Gastroesophageal sphincter (tissue), 4 donors: ENCODE data around the gene USP20. TPM values are rescaled to one million over a fixed set of nuclear protein-coding genes. Genes with fewer than 3 reads are reported as not detected.
A peak's percentile ranks its signal among the peaks of the same experiment; 100 is the strongest.

ENCODE experiments used
- ATAC-seq: fragments of 150-250 bp; one replicate; pipeline ENCODE4 v1.9.1; 2016; ENCODE audit warnings: mild to moderate bottlenecking, moderate library complexity
- H3K27ac ChIP-seq, 4 donors: fragments of 200-600 bp; sonication (generic) in 3 of 4; 1 replicate in 3 of 4; 2 replicates in 1 of 4; pipeline ENCODE4 v1.5.1; 2016 to 2019
- H3K27me3 ChIP-seq: fragments of 200-600 bp; sonication (generic); one replicate; pipeline ENCODE4 v1.5.1; 2019
- H3K36me3 ChIP-seq, 2 donors: fragments of 200-600 bp; sonication (generic); one replicate each; pipeline ENCODE4 v1.5.1; 2019; ENCODE audit warnings: control low read depth in 1 of 2
- H3K4me1 ChIP-seq, 3 donors: fragments of 200-600 bp; sonication (generic); 1 replicate in 2 of 3; 2 replicates in 1 of 3; pipeline ENCODE4 v1.5.1; 2016 to 2019; ENCODE audit warnings: control low read depth in 2 of 3
- H3K4me3 ChIP-seq, 2 donors: fragments of 200-600 bp; sonication (generic); one replicate each; pipeline ENCODE4 v1.5.1; 2019; ENCODE audit warnings: mild to moderate bottlenecking in 1 of 2, moderate library complexity in 1 of 2
- H3K9me3 ChIP-seq, 3 donors: fragments of 200-600 bp; sonication (generic); one replicate each; pipeline ENCODE4 v1.5.1; 2017 to 2019; ENCODE audit warnings: control low read depth in 2 of 3
- EP300 ChIP-seq: sonication (generic); formaldehyde crosslinking; IDR thresholded peaks from one replicate; pipeline ENCODE4 v1.6.1; 2017; ENCODE audit warnings: antibody characterized with exemption, mild to moderate bottlenecking
- POLR2A ChIP-seq, 2 donors: fragments of 450-650 bp; IDR thresholded peaks; one replicate each; pipeline ENCODE4 v1.6.1; 2017; ENCODE audit warnings: antibody characterized with exemption in 2 of 2, mild to moderate bottlenecking in 2 of 2, moderate library complexity in 1 of 2
- POLR2AphosphoS5 ChIP-seq: sonication (generic); formaldehyde crosslinking; IDR thresholded peaks from one replicate; pipeline ENCODE4 v1.6.1; 2017; ENCODE audit warnings: antibody characterized with exemption
- WGBS, 2 donors: methylation state at CpG; one replicate each; pipeline ENCODE4 v1.1.5; 2018; ENCODE audit warnings: low coverage in 1 of 2; 5-methylcytosine and 5-hydroxymethylcytosine counted together
- total RNA-seq, 4 donors: library from RNA; depleted of rRNA; stranded (reverse); fragments of >200 nt; gene quantifications; one replicate each; pipeline ENCODE4 v1.1.0, GENCODE V29; 2016
- TF ChIP-seq, protein P1 (sequence below), 4 experiments: fragments of 200-600 bp in 2 of 4; fragments of 450-650 bp in 2 of 4; sonication (generic) in 1 of 4; IDR thresholded peaks; one replicate each; pipeline ENCODE4 v1.5.1; 2017 to 2019; ENCODE audit warnings: antibody characterized with exemption in 4 of 4, mild to moderate bottlenecking in 2 of 4, moderate library complexity in 2 of 4

Gene USP20
- total RNA-seq, 4 donors from 2014 or later: 25.9 to 56.8 (median 33.4) TPM

DNA sequence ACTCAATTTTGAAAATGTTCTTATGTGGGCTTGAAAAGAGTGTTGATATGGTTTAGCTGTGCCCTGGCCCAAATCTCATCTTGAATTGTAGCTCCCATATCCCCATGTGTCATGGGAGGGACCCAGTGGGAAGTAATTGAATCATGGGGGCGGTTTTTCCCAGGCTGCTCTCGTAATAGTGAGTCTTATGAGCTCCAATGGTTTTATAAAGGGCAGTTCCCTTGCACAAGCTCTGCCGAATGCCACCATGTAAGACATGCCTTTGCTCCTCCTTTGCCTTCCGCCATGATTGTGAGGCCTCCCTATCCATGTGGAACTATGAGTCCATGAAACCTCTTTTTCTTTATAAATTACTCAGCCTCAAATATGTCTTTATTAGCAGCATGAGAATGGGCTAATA lies 71.0 kb downstream of the USP20 start:
- TF ChIP-seq EP300: no peak
- TF ChIP-seq POLR2AphosphoS5: no peak
- TF ChIP-seq, protein P1, sequence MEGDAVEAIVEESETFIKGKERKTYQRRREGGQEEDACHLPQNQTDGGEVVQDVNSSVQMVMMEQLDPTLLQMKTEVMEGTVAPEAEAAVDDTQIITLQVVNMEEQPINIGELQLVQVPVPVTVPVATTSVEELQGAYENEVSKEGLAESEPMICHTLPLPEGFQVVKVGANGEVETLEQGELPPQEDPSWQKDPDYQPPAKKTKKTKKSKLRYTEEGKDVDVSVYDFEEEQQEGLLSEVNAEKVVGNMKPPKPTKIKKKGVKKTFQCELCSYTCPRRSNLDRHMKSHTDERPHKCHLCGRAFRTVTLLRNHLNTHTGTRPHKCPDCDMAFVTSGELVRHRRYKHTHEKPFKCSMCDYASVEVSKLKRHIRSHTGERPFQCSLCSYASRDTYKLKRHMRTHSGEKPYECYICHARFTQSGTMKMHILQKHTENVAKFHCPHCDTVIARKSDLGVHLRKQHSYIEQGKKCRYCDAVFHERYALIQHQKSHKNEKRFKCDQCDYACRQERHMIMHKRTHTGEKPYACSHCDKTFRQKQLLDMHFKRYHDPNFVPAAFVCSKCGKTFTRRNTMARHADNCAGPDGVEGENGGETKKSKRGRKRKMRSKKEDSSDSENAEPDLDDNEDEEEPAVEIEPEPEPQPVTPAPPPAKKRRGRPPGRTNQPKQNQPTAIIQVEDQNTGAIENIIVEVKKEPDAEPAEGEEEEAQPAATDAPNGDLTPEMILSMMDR (IDR thresholded peaks at IDR 0.05): no peak
- no peak for TF ChIP-seq POLR2A (IDR thresholded peaks at IDR 0.05)
- H3K9me3 ChIP-seq: no peaks in the 10 kb centered on the region
- no peak overlapping the region for H3K4me3 ChIP-seq
- H3K27ac ChIP-seq: no peak overlapping the region
- H3K36me3 ChIP-seq: peaks cover 0 to 90% of the 10 kb centered on the region in 2 donors
- peaks cover 0 to 19% (median 0%) of the 10 kb centered on the region in 3 donors for H3K4me1 ChIP-seq
- H3K27me3 ChIP-seq: no peaks in the 10 kb centered on the region
- WGBS, 2 donors: 92 to 95% methylated on average over 4 of the region's 4 CpGs
- ATAC-seq: no peak

DNA sequence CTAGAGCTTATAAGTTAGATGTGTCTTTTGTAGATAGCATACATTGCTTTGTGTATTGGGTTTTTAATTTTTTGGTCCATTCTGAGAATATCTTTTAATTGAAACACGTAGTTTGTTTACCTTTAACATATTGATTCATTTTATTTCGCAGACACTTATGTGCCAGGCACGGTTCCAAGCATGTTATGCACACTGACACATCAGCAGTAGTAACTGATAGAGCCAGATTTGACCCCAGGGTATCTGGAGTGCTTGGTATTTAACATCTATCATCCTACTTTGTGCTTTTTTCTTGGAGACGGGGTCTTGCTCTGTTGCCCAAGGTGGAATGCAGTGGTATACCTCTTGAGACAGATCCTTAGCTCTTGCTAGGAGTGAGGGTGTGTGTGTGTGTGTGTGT lies 71.9 kb downstream of the USP20 start:
- WGBS, 2 donors: 87% methylated on average over 4 of the region's 4 CpGs; no CpG with 5 or more reads in 1 of the 2 donors
- Histone ChIP-seq H3K4me1 (peaks cover 0 to 19% (median 0%) of the 10 kb centered on the region in 3 donors), H3K9me3 (no peaks in the 10 kb centered on the region), H3K36me3 (peaks cover 0 to 90% of the 10 kb centered on the region in 2 donors), H3K4me3 (no peak overlapping the region), H3K27me3 (no peaks in the 10 kb centered on the region), H3K27ac (no peak overlapping the region)
- TF ChIP-seq POLR2AphosphoS5 (no peak), POLR2A (IDR thresholded peaks at IDR 0.05) (no peak), EP300 (no peak)
- TF ChIP-seq, protein P1 (IDR thresholded peaks at IDR 0.05): no peak
- no peak for ATAC-seq

DNA sequence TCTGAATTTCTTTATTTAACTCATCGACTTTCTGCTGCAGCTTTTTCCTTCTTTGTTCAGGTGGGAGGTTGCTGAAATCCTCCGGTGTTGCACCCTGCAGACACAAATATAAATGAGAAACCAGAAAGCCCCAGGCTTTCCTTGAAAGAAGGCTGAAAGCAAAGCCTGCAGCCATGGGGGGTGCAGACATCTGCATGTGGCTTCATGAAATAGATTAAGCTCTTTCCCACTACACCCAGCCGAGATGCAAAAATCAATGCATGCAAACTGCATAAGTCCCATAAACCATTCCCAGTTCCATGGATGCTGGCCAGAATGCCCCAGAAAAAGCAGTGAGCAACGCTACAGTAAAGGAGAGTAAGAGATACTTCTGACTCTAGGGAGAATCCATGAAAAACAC lies 73.6 kb downstream of the USP20 start:
- WGBS, 2 donors: 60 to 71% methylated on average over 1 to 3 of the region's 4 CpGs
- peaks cover 0 to 90% of the 10 kb centered on the region in 2 donors for H3K36me3 ChIP-seq
- no peaks in the 10 kb centered on the region for H3K9me3 ChIP-seq
- no peak overlapping the region for H3K27ac ChIP-seq
- no peak for ATAC-seq
- no peak overlapping the region for H3K4me3 ChIP-seq
- no peaks in the 10 kb centered on the region for H3K27me3 ChIP-seq
- peaks cover 0 to 14% (median 0%) of the 10 kb centered on the region in 3 donors for H3K4me1 ChIP-seq
- TF ChIP-seq POLR2A (IDR thresholded peaks at IDR 0.05): no peak

DNA sequence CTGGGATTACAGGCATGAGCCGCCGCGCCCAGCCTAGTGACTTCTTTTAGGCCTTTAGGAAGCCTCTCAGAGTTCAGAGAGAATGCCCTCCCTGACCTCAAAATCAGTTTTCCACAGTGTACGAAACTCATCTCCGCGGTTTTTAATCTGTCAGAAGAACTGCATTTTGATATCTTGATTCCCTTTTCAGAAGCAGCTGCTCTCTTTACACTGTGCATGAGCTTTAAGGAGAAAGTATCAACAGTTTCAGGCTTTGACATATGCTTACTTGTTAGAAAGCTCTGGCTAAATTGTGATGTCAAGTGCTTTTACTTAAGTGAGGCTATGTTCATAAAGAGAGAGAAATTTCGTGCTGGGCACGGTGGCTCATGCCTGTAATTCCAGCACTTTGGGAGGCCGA lies 74.6 kb downstream of the USP20 start:
- no peak overlapping the region for H3K4me3 ChIP-seq
- peaks cover 0 to 14% (median 0%) of the 10 kb centered on the region in 3 donors for H3K4me1 ChIP-seq
- H3K27ac ChIP-seq: peak overlapping the region in 3 of 4 donors; percentile 0 to 54 (median 28)
- no peaks in the 10 kb centered on the region for H3K27me3 ChIP-seq
- TF ChIP-seq EP300: no peak
- no peak for TF ChIP-seq POLR2A (IDR thresholded peaks at IDR 0.05)
- TF ChIP-seq POLR2AphosphoS5: no peak
- TF ChIP-seq, protein P1 (IDR thresholded peaks at IDR 0.05): no peak
- ATAC-seq: no peak
- H3K36me3 ChIP-seq: peaks cover 0 to 85% of the 10 kb centered on the region in 2 donors
- no peaks in the 10 kb centered on the region for H3K9me3 ChIP-seq
- 75 to 81% methylated on average over 6 of the region's 9 CpGs for WGBS, 2 donors

DNA sequence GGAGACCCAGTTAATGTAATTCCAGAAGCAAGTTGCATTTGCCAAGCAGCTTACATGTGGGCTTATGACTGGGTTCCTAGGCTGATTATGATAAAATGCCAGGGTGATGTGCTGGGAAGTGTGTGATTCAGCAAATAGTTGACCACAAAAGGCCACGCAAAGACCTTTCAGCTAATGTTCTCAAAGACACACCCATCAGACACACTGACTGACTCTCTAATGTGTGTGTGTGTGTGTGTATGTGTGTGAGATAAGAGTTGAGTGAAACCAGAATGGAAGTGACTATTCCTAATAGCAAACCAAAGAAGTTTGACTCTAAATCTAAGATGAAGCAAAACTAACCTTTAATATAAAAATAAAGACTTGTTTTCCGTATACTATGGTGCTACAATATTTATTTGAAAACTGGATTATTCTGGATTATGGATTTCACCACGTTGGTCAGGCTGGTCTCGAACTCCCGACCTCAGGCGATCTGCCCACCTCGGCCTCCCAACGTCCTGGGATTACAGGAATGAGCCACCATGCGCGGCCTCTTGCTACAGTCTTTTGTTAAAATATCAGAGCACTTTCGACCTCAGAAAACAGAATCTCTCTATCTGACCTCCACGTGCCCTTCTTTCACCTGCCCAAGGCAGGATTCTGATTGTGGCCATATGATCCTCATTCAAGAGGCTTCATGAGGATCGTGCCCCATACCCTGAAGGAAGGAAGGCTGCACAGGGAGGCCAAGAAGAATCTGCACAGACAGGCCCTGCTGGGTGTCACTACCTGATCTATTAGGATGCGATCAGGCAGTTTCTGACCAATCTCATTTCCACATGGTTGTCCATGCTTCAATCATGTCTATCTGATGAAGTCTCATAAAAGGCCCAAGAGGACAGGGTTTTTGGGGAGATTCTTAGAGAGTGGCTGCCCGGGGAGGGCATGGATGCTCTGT lies 75.6 kb downstream of the USP20 start:
- peak; percentile 72 for ATAC-seq
- Histone ChIP-seq H3K4me3 (no peak overlapping the region), H3K27me3 (no peaks in the 10 kb centered on the region), H3K9me3 (no peaks in the 10 kb centered on the region), H3K36me3 (peaks cover 0 to 84% of the 10 kb centered on the region in 2 donors), H3K4me1 (peaks cover 0 to 14% (median 0%) of the 10 kb centered on the region in 3 donors), H3K27ac (peak overlapping the region in 3 of 4 donors; percentile 23 to 54 (median 28))
- TF ChIP-seq POLR2AphosphoS5 (peak; percentile 93), EP300 (no peak)
- 75% methylated on average over 9 to 14 of the region's 15 CpGs for WGBS, 2 donors

DNA sequence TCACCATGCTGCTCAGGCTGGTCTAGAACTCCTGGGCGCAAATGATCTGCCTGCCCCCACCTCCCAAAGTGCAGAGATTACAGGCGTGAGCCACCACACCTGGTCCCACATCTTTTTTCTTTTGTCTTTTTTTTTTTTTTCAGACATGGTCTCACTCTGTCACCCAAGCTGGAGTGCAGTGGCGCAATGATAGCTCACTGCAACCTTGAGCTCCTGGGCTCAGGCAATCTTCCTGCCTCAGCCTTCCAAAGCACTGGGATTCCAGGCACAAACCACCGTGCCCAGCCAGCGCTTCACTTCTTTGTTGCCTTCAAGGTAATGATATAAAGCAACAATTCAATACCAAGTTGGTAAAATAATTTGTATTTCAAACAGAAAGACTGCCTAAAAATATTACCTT lies 78.8 kb downstream of the USP20 start:
- no peak overlapping the region for H3K27ac ChIP-seq
- no peak overlapping the region for H3K4me3 ChIP-seq
- H3K9me3 ChIP-seq: no peaks in the 10 kb centered on the region
- no peak for TF ChIP-seq POLR2A (IDR thresholded peaks at IDR 0.05)
- TF ChIP-seq POLR2AphosphoS5: no peak
- TF ChIP-seq, protein P1 (IDR thresholded peaks at IDR 0.05): no peak
- no peak for TF ChIP-seq EP300
- peaks cover 0 to 72% of the 10 kb centered on the region in 2 donors for H3K36me3 ChIP-seq
- ATAC-seq: no peak
- peaks cover 0 to 18% (median 0%) of the 10 kb centered on the region in 3 donors for H3K4me1 ChIP-seq
- H3K27me3 ChIP-seq: no peaks in the 10 kb centered on the region
- 80 to 100% methylated on average over 1 to 5 of the region's 5 CpGs for WGBS, 2 donors
